ENCODE results near the gene MAPK6.
A peak's percentile ranks its signal among the peaks of the same experiment; 100 is the strongest.
"Not testable (repeated sequence)": the region's sequence is repeated elsewhere in the genome, so short reads cannot be mapped to it uniquely, and the experiment has no call there.

The MAPK6 gene

GRCh38 chr15:52046552-52046951 lies 27.5 kb downstream of the MAPK6 start:
- not testable (repeated sequence) for DNase-seq

DNA sequence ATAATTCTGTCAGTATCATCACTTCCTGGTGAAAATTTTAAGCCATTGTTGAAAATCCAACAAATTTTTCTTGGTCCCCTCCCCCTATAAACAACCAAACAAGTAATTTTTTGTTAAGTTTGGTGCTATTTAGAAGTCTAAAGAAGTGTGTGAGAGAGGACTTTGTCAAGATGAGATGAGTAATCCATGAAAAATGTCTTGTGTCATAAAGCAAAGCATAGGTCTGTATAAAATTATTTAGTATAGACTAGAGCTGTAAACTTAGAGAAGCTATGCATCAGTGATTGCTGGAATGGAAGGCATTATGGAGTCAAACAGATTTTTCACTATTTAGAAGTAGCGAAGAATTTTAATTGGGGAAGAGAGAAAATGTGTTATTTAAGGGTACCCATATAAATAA lies 31.4 kb downstream of the MAPK6 start:
- no peak for DNase-seq

DNA sequence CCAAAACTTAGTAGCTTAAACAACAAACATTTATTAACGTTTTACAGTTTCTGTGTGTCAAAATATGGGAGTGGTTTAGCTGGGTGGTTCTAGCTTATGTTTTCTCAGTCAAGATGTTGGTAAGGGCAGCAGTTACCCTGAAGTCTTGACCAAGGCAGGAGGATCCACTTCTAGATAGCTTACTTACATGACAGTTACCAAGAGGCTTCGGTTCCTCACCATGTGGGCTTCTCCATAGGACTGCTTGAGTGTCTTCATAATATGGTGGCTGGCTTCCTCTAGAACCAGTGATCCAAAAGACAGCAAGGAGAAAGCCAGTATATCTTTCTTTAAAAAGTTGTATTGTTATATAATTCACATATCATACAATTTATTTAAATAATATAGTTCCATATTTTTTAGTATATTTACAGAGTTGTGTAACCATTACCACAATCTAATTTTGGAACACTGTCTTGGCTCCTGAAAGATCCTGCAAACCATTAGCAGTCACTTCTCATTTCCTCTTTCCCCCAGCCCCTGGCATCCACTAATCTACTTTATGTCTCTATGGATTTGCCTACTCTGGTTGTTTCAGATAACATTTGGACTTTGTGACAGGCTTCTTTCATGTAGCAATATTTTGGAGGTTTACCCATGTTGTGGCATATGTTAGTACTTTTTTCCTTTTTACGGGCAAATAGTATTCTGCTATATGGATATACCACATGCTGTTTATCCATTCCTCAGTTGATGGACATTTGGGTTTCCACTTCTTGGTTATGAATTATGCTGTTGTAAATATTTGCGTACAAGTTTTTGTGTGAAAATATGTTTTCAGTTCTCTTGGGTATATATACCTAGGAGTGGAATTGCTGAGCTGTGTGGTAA lies 33.3 kb downstream of the MAPK6 start:
- DNase-seq = no peak

- DNase-seq = no peak
These were observed 35.4 kb downstream of the MAPK6 start for GRCh38 chr15:52054381-52054780.

- not testable (repeated sequence) for DNase-seq
These were observed 35.8 kb downstream of the MAPK6 start for GRCh38 chr15:52054858-52055257.

- DNase-seq = no peak
These were observed 37.0 kb downstream of the MAPK6 start for GRCh38 chr15:52056001-52056400.

- DNase-seq = no peak
These were observed 37.5 kb downstream of the MAPK6 start for GRCh38 chr15:52056496-52056895.

- no peak for DNase-seq
These were observed 39.0 kb downstream of the MAPK6 start for GRCh38 chr15:52057996-52058395.

GRCh38 chr15:52060501-52060900 lies 41.5 kb downstream of the MAPK6 start:
- DNase-seq = no peak

- DNase-seq = no peak
These were observed 48.0 kb downstream of the MAPK6 start for GRCh38 chr15:52066842-52067544.

- no peak for DNase-seq
These were observed 48.5 kb downstream of the MAPK6 start for GRCh38 chr15:52067545-52067926.

GRCh38 chr15:52068004-52068615 lies 49.1 kb downstream of the MAPK6 start:
- DNase-seq = no peak

- DNase-seq = no peak
These were observed 50.5 kb downstream of the MAPK6 start for GRCh38 chr15:52069559-52069958.

DNA sequence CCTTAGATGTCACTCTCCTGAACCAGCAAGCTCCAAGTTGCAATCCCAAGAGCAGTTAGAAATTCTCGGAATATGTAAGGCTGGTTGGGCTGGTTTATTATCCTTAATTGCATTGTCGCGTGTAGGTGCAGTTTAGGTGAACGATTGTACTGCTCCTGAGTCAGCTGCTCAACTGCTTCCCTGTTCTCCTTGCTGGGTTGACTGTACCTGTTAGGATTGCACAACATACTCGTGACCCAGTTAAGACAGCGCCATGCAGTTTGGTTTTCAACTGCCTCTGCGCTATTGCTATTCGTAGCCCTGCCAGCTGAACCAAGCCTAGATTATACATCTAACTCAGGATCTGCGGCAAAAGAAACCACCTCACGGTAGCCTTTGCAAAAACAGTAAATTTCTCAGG lies 52.6 kb downstream of the MAPK6 start:
- DNase-seq = no peak

DNA sequence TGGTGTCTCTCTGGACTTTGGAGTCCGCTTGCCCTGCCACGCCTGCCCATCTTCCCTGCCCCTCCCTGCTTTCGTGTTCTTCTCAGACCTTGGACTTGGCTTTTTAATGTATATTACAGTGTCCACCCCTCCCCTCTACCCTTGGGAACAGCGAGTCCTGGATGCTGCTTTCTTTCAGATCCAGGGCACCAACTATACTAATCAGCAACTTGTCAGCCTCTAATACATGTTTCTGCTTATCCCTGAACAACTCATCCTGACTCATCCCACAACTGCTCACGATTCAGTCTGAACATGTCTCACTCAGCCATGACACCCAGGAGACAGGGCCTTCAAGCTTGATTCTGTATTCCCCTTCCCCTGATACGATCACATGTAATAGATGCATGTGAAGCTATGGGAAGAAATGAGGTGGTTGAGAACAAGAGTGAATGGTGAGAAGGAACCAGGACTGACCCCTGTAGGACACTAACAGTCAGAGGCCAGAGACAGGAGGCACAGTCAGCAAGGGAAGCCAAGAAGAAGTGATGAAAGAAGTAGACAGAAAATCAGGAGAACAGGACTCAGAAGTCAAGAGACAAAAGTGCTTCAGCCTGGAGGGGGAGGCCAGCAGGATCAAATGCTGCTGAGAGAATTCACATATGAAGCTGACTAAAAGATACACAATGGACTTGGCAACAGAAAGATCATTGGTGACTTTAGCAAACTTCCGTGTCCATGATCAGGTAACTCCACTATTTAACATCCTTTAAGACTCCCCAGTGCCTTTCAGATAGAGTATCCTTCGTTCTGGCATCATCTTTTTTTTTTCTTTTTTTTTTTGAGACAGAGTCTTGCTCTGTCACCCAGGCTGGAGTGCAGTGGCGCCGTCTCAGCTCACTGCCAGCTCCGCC lies 58.1 kb downstream of the MAPK6 start:
- no peak for DNase-seq

DNA sequence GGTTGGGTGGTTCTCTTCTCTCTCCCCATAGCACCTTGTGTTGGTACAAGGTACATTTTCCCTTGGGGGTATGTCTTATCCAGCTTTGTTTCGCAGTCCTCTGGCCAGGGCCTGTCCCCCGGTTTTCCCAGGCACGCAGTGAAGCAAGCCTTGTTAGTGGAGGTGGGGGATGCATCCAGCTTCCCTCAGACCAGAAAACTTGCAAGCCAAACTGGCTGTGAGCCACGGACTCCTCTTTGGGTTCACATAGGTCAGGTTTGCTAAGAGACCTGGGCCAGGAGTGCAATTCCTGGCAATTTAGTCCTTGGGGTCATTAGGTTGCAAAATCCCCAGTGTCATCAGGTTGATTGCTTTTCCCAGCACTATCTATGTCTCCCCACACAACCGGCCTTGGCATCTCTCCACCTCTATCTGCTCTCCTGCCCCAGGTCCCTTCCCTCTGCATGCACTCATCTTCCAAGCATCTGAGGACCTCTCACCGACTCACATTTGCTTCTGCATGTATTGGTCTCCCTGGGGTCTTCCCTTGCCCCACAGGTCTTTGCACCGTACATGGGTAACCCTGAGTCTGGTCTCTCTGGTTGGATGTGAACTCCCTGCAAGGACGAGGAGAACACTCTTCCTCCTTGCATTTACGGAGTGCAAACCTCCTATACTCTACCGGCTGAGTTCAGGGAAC lies 59.3 kb downstream of the MAPK6 start:
- no peak for DNase-seq

DNA sequence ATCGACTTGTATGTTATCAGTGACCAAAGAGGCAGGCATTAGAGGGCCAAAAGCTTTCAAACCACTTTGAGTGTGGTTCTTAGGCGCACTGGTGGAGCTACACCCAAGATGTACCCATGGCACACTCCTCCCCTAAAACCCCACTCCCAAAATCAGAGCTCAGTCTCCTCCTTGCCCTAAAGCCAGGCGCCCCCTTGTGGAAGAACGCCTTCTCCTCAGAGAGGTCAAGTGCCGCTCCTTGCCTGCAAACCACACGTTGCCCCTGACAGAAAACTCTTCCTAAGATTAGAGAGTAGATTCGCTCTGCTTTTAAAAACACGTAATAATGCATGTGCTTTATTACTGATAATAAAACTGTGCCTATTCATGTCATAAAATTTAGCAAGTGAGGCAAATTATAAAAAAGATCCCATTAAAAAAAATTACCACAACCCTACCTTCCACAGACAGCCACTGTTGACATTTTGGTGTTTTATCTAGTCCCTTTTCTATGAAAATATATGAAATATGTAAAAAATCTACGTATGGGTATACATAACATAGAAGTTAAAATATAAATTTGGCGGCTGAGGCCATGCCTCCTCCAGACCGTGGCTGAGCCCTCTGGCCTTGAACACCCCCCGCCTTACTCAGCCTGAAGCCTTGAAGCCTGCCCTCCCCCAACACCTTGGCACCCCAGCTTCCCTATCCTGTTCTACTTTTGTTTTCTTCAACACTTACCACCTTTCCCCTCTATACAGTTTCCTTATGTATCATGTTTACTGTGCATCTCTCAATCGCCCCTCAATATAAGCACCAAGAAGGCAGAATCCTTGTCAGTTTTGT lies 60.1 kb downstream of the MAPK6 start:
- DNase-seq = peak; percentile 32 to 47

- no peak for DNase-seq
These were observed 61.0 kb downstream of the MAPK6 start for GRCh38 chr15:52080031-52080430.

- DNase-seq = no peak
These were observed 61.8 kb downstream of the MAPK6 start for GRCh38 chr15:52080706-52081392.

DNA sequence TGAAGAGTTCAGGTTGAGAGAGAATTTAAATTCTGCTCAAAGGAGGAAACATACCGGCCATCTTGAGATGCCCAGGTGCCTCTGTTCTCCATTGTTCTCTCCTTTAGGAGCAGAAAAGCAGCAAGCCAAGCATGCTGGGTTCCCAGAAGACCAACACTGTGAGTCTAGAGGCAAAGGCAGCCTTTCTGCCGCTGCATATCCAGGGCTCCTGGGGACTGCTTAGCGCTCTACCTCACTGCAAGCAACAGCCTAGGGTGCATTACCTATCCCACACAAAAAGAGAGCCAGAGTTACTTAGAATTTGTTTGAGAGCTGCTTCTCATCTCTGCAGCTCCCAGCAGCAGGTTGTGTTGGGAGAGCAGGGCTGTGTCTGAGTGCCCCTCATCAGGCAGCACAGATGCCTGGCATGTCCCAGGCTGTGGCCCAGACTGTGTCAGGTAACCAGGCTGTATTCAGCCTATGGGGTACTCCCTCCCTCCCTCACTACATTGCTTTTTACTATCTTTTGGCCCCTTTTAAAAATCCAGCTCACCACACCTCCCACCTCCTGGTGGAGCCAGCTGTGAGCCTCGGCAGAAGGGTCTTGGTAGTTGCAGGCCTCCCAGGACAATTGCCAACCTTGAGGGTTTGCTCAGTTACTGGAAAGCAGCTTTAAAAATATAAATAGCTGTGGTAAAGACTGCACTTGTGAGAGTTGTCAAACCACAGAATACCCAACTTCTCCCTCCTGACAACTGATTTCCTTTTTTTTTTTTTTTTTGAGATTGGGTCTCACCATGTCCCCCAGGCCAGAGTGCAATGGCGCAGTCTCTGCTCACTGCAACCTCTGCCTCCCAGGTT lies 63.4 kb downstream of the MAPK6 start:
- peak in 1 of 2 donors; percentile 65 for DNase-seq

Data from bone marrow (tissue), 2 donors.